ENCODE measurements around the gene PET100. TPM values are rescaled to one million over a fixed set of nuclear protein-coding genes. Genes with fewer than 3 reads are reported as not detected.

The PET100 gene
- total RNA-seq, 2 donors from 2014 or later, result 12.0 to 23.1 TPM

DNA sequence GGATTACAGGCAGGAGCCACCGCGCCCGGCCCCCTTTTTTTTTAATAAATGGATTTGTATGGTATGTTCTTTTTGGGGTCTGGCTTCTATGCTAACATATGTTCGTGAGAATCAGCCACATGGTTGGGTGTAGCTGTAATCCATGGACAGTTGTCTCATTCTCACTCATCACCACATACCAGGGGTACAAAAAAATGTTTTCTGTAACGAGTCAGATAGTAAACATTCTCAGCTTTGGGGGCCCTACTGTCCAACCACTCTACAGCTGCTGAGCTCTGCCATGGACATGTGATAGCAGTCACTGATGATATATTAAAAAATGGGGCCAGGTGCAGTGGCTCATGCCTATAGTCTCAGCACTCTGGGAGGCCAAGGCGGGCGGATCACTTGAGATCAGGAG is 34.1 kb downstream of the PET100 start:
- Histone ChIP-seq H3K27me3 (no peaks in the 10 kb centered on the region), H3K9me3 (no peaks in the 10 kb centered on the region), H3K4me1 (no peaks in the 10 kb centered on the region), H3K27ac (no peak overlapping the region), H3K36me3 (no peaks in the 10 kb centered on the region), H3K4me3 (no peak overlapping the region)
- DNase-seq (ENCODE audit: low spot score), result no peak
- no peak for TF ChIP-seq CTCF (IDR thresholded peaks at IDR 0.05)

- no peaks in the 10 kb centered on the region for H3K36me3 ChIP-seq
- no peaks in the 10 kb centered on the region for H3K4me1 ChIP-seq
- TF ChIP-seq CTCF (IDR thresholded peaks at IDR 0.05), result no peak
- H3K9me3 ChIP-seq, result no peaks in the 10 kb centered on the region
- H3K4me3 ChIP-seq, result no peak overlapping the region
- no peaks in the 10 kb centered on the region for H3K27me3 ChIP-seq
- no peak overlapping the region for H3K27ac ChIP-seq
- no peak for DNase-seq (ENCODE audit: low spot score)
These were observed 35.5 kb downstream of the PET100 start for GRCh38 chr19:7665076-7665475.

GRCh38 chr19:7668842-7669241 is 39.2 kb downstream of the PET100 start, which contains the start of gene RETN:
RETN (plus strand) TSS chr19:7669049; CDS start chr19:7669327, 278 bp downstream.
- Histone ChIP-seq H3K4me1 (no peaks in the 10 kb centered on the region), H3K9me3 (peaks cover 0 to 1% of the 10 kb centered on the region in 2 donors), H3K27me3 (no peaks in the 10 kb centered on the region), H3K36me3 (no peaks in the 10 kb centered on the region), H3K4me3 (no peak within 1 kb of the TSS), H3K27ac (no peak within 1 kb of the TSS)
- no peak for DNase-seq (ENCODE audit: low spot score)
- TF ChIP-seq CTCF (IDR thresholded peaks at IDR 0.05), result no peak

- Histone ChIP-seq H3K9me3 (peaks cover 0 to 4% of the 10 kb centered on the region in 2 donors), H3K4me3 (no peak overlapping the region), H3K36me3 (no peaks in the 10 kb centered on the region), H3K27ac (no peak overlapping the region), H3K27me3 (no peaks in the 10 kb centered on the region), H3K4me1 (no peaks in the 10 kb centered on the region)
- no peak for TF ChIP-seq CTCF (IDR thresholded peaks at IDR 0.05)
- no peak for DNase-seq (ENCODE audit: low spot score)
These were observed 40.0 kb downstream of the PET100 start for GRCh38 chr19:7669641-7670040.

DNA sequence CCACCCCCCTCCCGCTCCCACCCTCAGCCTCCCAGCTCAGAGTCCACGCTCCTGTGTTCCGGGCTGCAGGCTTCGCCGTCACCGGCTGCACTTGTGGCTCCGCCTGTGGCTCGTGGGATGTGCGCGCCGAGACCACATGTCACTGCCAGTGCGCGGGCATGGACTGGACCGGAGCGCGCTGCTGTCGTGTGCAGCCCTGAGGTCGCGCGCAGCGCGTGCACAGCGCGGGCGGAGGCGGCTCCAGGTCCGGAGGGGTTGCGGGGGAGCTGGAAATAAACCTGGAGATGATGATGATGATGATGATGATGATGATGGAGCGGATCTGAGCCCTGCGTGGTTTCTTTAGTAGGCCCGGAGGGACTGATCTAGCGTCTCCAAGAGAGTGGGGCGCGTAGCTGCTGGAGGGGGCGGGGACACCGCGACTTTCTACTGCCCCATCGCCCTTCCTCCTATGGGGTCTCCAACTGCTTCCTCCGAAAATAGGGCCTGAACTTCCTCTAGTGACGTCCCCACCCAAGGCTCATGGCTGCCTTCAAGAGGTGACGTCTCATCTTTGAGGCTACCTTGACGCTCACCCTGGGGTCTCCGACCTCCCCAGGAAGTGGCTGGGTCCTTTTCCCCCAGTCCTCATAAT is 40.7 kb downstream of the PET100 start:
- Histone ChIP-seq H3K4me3 (no peak overlapping the region), H3K36me3 (no peaks in the 10 kb centered on the region), H3K9me3 (peaks cover 0 to 4% of the 10 kb centered on the region in 2 donors), H3K4me1 (no peaks in the 10 kb centered on the region), H3K27me3 (no peaks in the 10 kb centered on the region), H3K27ac (no peak overlapping the region)
- no peak for TF ChIP-seq CTCF (IDR thresholded peaks at IDR 0.05)
- DNase-seq (ENCODE audit: low spot score), result no peak

DNA sequence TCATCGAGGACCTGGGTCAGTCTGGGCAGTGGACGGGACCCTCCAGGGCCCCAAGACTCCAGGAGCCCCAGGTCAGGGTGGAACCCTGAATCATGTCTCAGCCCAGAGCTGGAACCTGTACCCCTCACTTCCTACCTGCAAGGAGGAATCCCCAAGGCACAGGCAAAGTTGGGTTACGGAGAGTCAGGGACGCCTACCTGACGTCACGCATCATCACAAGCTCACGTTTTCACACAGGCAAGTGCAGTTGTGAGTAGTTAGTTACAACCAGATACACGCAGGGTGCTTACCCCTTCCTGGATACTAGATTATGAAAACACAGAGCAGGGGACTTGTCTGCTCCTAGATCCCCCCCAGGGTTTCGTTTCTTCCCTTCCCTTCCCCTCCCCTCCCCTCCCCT is 41.2 kb downstream of the PET100 start:
- no peak for DNase-seq (ENCODE audit: low spot score)
- Histone ChIP-seq H3K27me3 (no peaks in the 10 kb centered on the region), H3K9me3 (peaks cover 0 to 4% of the 10 kb centered on the region in 2 donors), H3K4me1 (no peaks in the 10 kb centered on the region), H3K36me3 (no peaks in the 10 kb centered on the region), H3K4me3 (no peak overlapping the region), H3K27ac (no peak overlapping the region)
- no peak for TF ChIP-seq CTCF (IDR thresholded peaks at IDR 0.05)
